Aorta (tissue), 5 donors: ENCODE results near the gene RBM26. TPM values are rescaled to one million over a fixed set of nuclear protein-coding genes. Genes with fewer than 3 reads are reported as not detected.
"Not testable (repeated sequence)": the region's sequence is repeated elsewhere in the genome, so short reads cannot be mapped to it uniquely, and the experiment has no call there.

Source experiments
- ATAC-seq: fragments of 200-7000 bp; cut with Tn5 transposase; one replicate; pipeline ENCODE4 v1.9.1; 2022; ENCODE audit warnings: moderate library complexity; ENCODE audit not compliant: low FRiP score
- DNase-seq, 2 donors: peaks; one replicate each; pipeline ENCODE4 v3.0.0-alpha.2; 2020
- H3K27ac ChIP-seq, 2 donors: one replicate each; pipeline ENCODE4 v1.5.1; 2013; ENCODE audit warnings: low read length in 2 of 2, mild to moderate bottlenecking in 2 of 2, moderate library complexity in 2 of 2, control low read depth in 1 of 2, inconsistent platforms in 1 of 2, low read depth in 1 of 2
- H3K27me3 ChIP-seq, 2 donors: one replicate each; pipeline ENCODE4 v1.6.1; 2013; ENCODE audit warnings: control low read depth in 1 of 2, low read length in 1 of 2, mild to moderate bottlenecking in 1 of 2, moderate library complexity in 1 of 2; ENCODE audit not compliant: insufficient read depth in 2 of 2, control insufficient read depth in 1 of 2
- H3K36me3 ChIP-seq, 2 donors: one replicate each; pipeline ENCODE4 v1.6.1; 2013; ENCODE audit warnings: control low read depth in 1 of 2, low read length in 1 of 2, mild to moderate bottlenecking in 1 of 2; ENCODE audit not compliant: insufficient read depth in 2 of 2, control insufficient read depth in 1 of 2
- H3K4me1 ChIP-seq, 2 donors: one replicate each; pipeline ENCODE4 v1.6.1; 2013; ENCODE audit warnings: low read length in 2 of 2, control low read depth in 1 of 2, mild to moderate bottlenecking in 1 of 2, moderate library complexity in 1 of 2; ENCODE audit not compliant: insufficient read depth in 2 of 2, control insufficient read depth in 1 of 2
- H3K4me3 ChIP-seq, 2 donors: one replicate each; pipeline ENCODE4 v1.5.1; 2013; ENCODE audit warnings: low read length in 2 of 2, control low read depth in 1 of 2, mild to moderate bottlenecking in 1 of 2
- H3K9me3 ChIP-seq: one replicate; pipeline ENCODE4 v1.6.1; 2013; ENCODE audit warnings: mild to moderate bottlenecking, low read length; ENCODE audit not compliant: control insufficient read depth
- WGBS, 2 donors: extraction: QIAGEN DNeasy Blood & Tissue Kit; methylation state at CpG; one replicate each; pipeline ENCODE4 v1.1.7; 2013; 5-methylcytosine and 5-hydroxymethylcytosine counted together
- intact Hi-C, 2 donors: fragments of 100-400 bp; cut with DNase I; formaldehyde crosslinking; loops; one replicate each; pipeline versions ENCODE4 v1.14.2 to v1.15.0; 2022
- polyA plus RNA-seq, 2 donors: library from polyadenylated mRNA; stranded (reverse); fragments of 200-250 nt; gene quantifications; one replicate each; pipeline ENCODE4 v1.2.3, GENCODE V29; 2013
- total RNA-seq, 2 donors: library from RNA; stranded (reverse); fragmentation: NEBNext Ultra II Directional; extraction: Animal tissue kit (Norgen Biotek cat#: 25700); gene quantifications; one replicate each; pipeline ENCODE4 v1.2.1, GENCODE V29; 2021
- donor health status: healthy with polysubstance abuse.
- donor health status: Bipolar disorder and iron deficiency.
- donor health status: DM: no; HTN: no; CAD: no.
- donor health status: DM: no; HTN: no; CAD: no.
- donor health status: DM: yes; HTN: yes; CAD: no.

RBM26 gene
- total and polyA plus RNA-seq, 4 donors: 5.5 to 54.6 (median 29.6) TPM

GRCh38 chr13:79369226-79369625, 36.8 kb downstream of the RBM26 start:
- Histone ChIP-seq H3K4me3 (no peak overlapping the region), H3K9me3 (no peaks in the 10 kb centered on the region), H3K4me1 (no peaks in the 10 kb centered on the region), H3K36me3 (peaks cover 0 to 6% of the 10 kb centered on the region in 2 donors), H3K27ac (no peak overlapping the region), H3K27me3 (no peaks in the 10 kb centered on the region)
- DNase-seq (no peak), ATAC-seq (no peak)
- intact Hi-C loops: loop anchor here in 1 of 2 donors (10.0 kb wide), 1 partner anchor 54 kb away; no protein-coding TSS in a partner anchor
- WGBS, 2 donors: 89 to 92% methylated on average over 1 of the region's 1 CpG

DNA sequence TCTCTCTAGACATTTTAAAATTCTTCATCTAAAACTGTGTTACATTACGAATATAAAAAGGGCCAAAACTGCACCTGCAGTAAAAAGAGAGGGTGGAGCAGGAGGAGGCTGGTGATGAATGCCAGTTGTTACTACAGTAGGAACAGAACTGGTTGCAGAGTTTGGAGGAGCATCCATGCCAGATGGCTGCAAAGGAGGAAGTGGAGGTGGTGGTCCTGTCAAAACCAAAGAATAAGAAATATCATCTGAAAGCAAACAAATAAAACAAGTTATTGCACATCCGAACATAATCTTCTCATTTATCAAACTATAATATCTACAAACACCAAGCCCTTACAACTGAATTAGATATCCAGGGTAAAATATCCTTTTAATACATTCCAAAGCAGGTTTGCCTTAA, 40.1 kb downstream of the RBM26 start:
- H3K27ac ChIP-seq: no peak overlapping the region
- 87 to 95% methylated on average over 2 of the region's 2 CpGs for WGBS, 2 donors

DNA sequence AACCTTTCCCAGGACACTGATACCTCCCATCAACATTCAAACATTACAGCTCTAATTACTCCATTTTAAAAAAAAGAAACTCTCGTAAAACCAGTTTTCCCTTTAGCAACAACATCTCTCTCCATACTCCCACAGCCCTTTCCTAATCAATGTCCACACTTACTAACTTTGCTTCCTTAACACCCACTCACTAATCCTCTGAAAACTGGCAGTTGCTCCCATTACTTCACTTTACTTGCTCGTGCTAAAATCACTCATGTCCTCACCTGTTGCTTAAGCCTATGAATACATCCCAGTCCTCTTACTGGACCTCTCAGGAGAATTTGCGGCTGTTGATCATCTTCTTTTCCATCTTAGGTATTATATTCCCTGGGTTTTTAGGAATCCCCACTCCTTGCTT, 44.8 kb downstream of the RBM26 start:
- ATAC-seq: no peak
- intact Hi-C loops: loop anchor here in 1 of 2 donors (10.0 kb wide), 1 partner anchor 46 kb away; no protein-coding TSS in a partner anchor

More for the DNA sequence above, 40.1 kb downstream of the RBM26 start:
- intact Hi-C loops: loop anchor here in 1 of 2 donors (10.0 kb wide), 1 partner anchor 51 kb away; no protein-coding TSS in a partner anchor
- peaks cover 0 to 3% of the 10 kb centered on the region in 2 donors for H3K36me3 ChIP-seq
- H3K27me3 ChIP-seq: no peaks in the 10 kb centered on the region
- H3K4me1 ChIP-seq: no peaks in the 10 kb centered on the region
- H3K9me3 ChIP-seq: no peaks in the 10 kb centered on the region
- no peak overlapping the region for H3K4me3 ChIP-seq
- no peak for DNase-seq
- no peak for ATAC-seq

GRCh38 chr13:79360095-79360494, 46.0 kb downstream of the RBM26 start:
- Histone ChIP-seq H3K27me3 (no peaks in the 10 kb centered on the region), H3K36me3 (no peaks in the 10 kb centered on the region), H3K4me3 (no peak overlapping the region), H3K4me1 (no peaks in the 10 kb centered on the region), H3K27ac (no peak overlapping the region), H3K9me3 (no peaks in the 10 kb centered on the region)
- DNase-seq: no peak
- WGBS, 2 donors: 93 to 97% methylated on average over 1 of the region's 1 CpG
- intact Hi-C loops: loop anchor here in 1 of 2 donors (10.0 kb wide), 1 partner anchor 45 kb away; no protein-coding TSS in a partner anchor
- no peak for ATAC-seq

More for the DNA sequence above, 44.8 kb downstream of the RBM26 start:
- H3K27me3 ChIP-seq: no peaks in the 10 kb centered on the region
- H3K9me3 ChIP-seq: no peaks in the 10 kb centered on the region
- 82 to 84% methylated on average over 3 of the region's 3 CpGs for WGBS, 2 donors
- no peak overlapping the region for H3K4me3 ChIP-seq
- H3K36me3 ChIP-seq: peaks cover 0 to 3% of the 10 kb centered on the region in 2 donors
- no peaks in the 10 kb centered on the region for H3K4me1 ChIP-seq
- no peak overlapping the region for H3K27ac ChIP-seq
- no peak for DNase-seq

- no peak for DNase-seq
- Histone ChIP-seq H3K4me1 (no peaks in the 10 kb centered on the region), H3K36me3 (no peaks in the 10 kb centered on the region), H3K27ac (no peak overlapping the region), H3K9me3 (no peaks in the 10 kb centered on the region), H3K4me3 (no peak overlapping the region), H3K27me3 (no peaks in the 10 kb centered on the region)
- intact Hi-C loops: no loop called here
- ATAC-seq: no peak
These were observed 47.0 kb downstream of the RBM26 start for GRCh38 chr13:79359064-79359463.

GRCh38 chr13:79354285-79354684, 51.8 kb downstream of the RBM26 start:
- Histone ChIP-seq H3K36me3 (no peaks in the 10 kb centered on the region), H3K27me3 (no peaks in the 10 kb centered on the region), H3K4me1 (no peaks in the 10 kb centered on the region), H3K4me3 (no peak overlapping the region), H3K27ac (no peak overlapping the region), H3K9me3 (no peaks in the 10 kb centered on the region)
- WGBS, 2 donors: 97 to 99% methylated on average over 3 of the region's 3 CpGs
- DNase-seq (no peak), ATAC-seq (no peak)
- intact Hi-C loops: no loop called here

GRCh38 chr13:79353693-79354092, 52.4 kb downstream of the RBM26 start:
- Histone ChIP-seq H3K27me3 (no peaks in the 10 kb centered on the region), H3K9me3 (no peaks in the 10 kb centered on the region), H3K27ac (no peak overlapping the region), H3K4me3 (no peak overlapping the region), H3K36me3 (no peaks in the 10 kb centered on the region), H3K4me1 (no peaks in the 10 kb centered on the region)
- ATAC-seq (no peak), DNase-seq (no peak)
- 34 to 53% methylated on average over 2 of the region's 2 CpGs for WGBS, 2 donors
- intact Hi-C loops: no loop called here

- H3K9me3 ChIP-seq: no peaks in the 10 kb centered on the region
- H3K4me1 ChIP-seq: no peaks in the 10 kb centered on the region
- no peaks in the 10 kb centered on the region for H3K36me3 ChIP-seq
- H3K4me3 ChIP-seq: no peak overlapping the region
- H3K27me3 ChIP-seq: no peaks in the 10 kb centered on the region
- no peak overlapping the region for H3K27ac ChIP-seq
- ATAC-seq (no peak), DNase-seq (no peak)
- intact Hi-C loops: no loop called here
These were observed 53.9 kb downstream of the RBM26 start for GRCh38 chr13:79352107-79352506.

- H3K9me3 ChIP-seq, intact Hi-C loops, H3K27me3 ChIP-seq, DNase-seq, H3K4me3 ChIP-seq, H3K27ac ChIP-seq, H3K36me3 ChIP-seq, ATAC-seq, H3K4me1 ChIP-seq: not testable (repeated sequence)
- 96 to 98% methylated on average over 10 of the region's 10 CpGs for WGBS, 2 donors
These were observed 56.4 kb downstream of the RBM26 start for GRCh38 chr13:79349608-79350007.
